HG02588 (cell line): ENCODE results near the gene PAXX.

Experiments
- ATAC-seq: cut with Tn5 transposase; IDR thresholded peaks from one replicate; pipeline ENCODE4 v1.9.1; 2021; ENCODE audit warnings: mild to moderate bottlenecking, moderate library complexity; ENCODE audit not compliant: unreplicated experiment

The PAXX gene

DNA sequence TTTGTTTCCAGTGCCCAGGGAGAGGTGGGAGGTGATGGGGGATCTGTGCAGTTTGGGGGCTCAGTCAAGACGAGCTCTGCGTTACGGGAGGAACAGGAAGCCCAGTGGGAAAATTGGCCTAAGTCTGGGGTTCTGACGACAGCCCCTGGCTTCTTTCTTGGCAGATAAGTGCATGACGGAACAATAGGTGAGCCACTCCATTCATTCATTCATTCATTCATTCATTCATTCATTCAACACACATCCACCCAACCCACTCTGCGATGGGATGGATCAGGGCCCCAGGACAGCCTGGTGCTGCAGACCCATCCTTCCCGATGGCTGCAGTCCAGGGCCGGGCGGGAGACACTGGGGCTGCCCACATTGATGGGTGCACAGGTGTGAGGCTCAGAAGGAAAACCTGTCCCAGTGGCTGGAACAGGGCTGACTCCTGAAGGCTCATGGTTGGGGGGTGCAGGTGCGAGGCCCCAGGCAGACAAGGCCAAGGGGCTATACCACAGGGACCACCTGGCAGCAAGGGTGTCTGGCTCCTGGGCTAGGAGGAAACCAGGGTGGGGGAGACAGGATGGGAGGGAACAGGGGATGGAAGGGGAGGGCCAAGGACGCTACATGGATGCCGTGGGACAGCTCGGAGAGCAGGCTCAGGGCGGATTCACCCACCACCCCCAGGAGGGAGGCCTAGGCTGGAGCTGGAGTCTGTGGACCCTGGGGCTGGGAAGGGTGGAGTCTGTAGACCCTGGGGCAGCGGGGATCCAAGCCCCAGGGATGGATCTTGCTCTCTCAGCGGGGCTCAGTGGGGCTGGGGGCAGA is 11.3 kb upstream of the PAXX start:
- no peak for ATAC-seq

DNA sequence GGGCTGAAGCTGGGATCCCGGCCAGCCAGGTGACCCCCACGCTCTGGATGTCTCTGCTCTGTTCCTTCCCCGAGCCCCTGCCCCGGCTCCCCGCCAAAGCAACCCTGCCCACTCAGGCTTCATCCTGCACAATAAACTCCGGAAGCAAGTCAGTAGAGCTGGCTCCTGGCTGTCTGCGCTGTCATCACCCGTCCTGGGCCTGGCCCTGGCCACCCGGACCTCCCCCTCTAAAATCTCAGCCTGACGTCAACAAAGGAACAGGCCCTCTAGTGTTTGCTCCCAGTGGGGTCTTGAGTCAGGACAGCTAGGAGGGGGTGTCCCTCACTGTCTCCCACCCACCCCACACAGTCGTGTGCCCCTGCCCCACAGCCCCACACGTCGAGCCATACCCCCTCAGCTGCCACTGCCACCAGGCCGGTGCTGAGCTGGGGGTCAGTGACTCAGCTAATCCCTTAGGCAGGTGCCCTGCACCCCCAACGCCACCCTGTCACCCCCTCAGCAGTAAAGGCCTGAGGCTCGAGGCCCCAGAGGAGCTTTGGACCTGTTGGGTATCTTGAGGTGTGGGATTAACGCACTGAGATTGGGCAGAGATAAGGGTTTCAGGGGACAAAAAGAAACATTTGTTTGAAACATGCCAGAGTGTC is 10.5 kb upstream of the PAXX start:
- ATAC-seq, result no peak

DNA sequence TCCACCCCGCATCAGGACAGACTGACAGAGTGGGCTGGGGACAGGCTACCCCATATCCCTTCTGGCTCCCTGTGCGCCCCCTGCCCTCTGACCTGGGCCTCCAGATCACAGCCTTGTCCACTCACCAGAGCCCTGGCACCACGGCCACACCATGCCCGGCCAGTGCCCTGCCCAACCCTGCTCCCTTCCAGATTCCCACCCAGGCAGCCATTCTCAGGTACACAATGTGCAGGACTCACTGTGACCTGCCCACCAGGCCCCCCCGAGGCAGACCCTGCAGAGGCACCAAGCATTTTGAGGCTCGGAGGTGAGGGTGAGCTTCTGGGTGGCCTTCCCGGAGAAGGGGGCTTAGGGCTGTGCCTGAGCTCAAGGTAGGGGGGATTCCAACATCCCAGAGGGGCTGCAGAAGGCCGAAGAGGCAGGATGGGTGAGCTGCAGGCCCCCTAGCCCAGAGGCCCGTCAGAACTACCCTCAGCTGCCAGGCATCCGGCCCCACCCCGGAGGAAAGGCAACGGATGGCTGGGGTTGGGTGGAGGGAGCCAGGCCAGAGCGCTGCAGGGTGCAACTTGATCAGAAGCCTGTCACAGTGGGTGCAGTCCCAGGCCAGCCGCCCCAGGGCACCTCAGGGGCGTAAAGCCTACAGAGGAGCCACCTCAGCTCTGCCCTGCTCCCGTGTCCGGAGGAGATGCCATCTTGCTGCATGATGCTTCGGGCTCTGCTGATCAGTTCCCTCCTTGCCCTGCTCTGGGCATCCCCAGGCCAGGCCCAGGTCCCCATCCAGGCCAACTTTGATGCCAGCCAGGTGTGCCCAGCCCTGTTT is 9.8 kb upstream of the PAXX start, which contains the start of gene LCNL1:
Gene LCNL1, plus strand, starts transcription at position 762 of the 820 bp plus-strand sequence. CDS start 594 bp downstream, outside the sequence.
- no peak for ATAC-seq

DNA sequence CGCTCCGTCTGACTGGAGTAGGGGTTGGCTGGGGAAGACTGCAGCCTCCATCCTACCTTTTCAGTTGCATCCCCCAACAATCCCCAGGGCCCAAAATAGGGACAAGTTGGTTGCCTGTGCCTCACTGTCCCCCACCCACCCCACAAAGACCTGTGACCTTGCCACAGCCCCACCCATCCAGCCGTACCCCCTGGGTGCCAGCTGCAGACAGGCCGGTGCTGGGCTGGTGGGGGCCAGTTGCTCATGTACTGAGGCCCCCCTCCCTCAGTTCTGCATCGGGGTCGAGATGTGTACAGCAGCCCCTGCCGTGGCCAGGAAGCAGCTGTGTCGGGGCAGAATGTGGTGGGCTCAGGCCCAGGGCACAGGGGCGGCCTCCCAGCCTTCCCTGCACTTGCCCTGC is 9.1 kb upstream of the PAXX start:
- no peak for ATAC-seq

DNA sequence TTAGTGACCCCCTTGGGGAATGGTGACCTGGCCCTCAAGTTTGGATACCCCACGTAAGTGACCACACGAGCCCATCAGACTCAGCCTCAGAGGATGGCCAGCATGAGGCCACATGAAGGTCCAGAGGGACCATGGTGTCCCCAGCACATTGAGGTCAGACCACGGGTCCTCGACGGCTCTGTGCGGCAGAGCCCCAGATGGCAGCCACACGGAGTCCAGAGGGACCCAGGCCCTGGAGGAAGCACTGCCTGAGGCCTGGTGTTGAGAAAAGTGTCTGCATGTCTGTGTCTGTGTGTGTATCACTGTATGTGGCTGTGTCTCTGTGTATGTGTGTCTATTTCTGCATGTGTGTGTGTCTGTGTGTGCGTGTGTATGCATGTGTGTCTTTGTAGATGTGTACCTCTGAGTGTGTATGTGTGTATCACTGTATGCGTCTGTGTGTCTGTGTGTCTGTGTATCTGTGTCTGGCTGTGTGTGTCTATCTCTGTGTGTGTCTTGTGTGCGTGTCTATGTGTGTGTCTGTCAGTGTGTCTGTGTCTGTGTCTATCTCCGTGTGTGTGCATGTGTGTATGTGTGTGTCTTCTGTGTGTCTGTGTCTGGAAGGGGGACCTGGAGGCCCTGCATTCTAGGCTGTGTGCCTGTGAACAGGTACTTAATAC is 8.4 kb upstream of the PAXX start:
- no peak for ATAC-seq

DNA sequence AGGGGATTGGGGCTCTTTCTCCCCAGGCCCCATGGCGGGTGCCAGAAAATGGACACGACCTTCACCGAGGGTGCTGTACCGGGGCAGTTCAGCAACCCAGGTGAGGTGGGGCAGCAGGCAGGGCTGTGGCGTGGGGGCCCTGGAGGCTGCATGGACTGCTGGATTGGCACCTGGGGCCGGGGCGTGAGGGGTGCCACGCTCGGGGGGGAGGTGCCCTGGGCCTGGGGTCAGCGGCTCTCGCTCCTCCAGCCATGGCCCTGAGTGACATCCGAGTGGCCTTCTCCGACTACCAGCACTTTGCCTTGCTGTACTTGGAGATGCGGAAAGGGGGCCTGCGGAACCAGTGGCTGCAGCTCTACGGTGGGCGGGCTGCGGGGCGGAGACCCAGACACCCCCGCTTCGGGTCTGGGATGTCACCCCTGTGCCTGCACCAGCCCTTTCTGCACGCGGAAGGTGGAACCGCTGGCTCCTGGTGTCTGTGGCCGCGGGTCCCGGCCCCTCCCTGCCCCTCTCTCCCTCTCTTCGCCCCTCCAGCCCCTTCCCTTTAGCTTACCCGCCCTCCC is 7.7 kb upstream of the PAXX start:
- no peak for ATAC-seq

DNA sequence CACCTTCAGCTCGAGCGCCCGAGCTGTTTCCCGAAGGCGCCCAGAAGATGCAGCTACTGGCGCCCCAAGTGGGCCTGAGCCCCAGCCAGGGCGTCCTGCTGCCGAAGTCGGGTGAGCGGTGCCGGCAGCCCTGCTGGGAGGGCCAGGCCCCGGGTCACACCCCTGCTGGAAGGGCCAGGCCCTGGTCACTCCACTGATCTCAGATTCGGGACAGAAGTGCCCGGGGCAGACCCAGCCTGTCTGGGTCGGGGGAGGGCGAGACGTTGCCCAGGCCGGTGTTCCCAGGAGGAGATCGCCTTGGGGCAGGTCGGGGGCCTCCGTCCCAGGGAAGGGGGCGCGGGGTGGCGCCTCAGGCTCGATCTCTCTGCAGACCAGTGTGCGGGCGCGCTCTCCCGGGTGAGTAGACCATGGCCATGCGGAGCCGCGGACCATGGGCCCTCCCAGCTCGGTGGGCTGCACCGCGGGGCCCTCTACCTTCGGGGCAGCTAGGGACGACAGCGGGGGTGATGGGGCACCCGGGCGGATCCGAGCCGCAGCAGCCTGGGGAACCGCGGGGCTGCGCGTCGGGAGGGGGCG is 7.1 kb upstream of the PAXX start:
- ATAC-seq, result no peak

DNA sequence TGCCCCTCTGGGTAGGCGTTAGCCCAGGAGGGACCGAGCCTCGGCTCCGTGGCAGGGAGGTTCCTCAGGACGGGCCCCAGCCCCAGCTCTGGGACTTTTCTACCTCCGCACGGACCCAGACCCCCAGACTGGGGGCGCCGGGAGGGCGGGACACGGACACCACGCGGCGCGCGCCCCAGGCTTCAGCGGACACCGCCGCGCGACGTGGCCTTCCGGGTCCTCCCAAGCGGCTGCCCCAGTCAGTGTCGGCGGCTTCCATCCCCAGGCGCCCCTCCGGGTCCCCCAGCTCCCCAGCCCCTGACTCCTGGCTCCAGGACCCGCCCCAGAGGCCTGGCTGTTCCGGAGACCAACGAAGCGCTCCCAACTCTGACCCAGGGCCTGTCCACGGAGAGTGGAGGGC is 6.4 kb upstream of the PAXX start:
- ATAC-seq, result no peak

DNA sequence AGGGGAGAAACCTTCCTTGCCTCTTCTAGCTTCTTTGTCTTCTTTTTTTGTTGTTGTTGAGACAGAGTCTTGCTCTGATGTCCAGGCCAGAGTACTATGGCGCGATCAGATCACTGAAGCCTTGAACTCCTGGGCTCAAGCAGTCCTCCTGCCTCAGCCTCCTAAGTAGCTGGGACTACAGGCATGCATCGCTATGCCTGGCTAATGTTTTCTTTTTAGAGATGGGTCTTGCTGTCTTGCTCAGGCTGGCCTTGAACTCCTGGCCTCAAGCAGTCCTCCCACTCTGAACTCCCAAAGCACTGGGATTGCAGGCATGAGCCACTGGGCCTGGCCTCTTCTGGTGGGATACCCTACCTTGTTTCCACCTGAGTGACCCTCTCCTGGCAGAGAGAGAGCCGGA is 3.4 kb upstream of the PAXX start:
- no peak for ATAC-seq

DNA sequence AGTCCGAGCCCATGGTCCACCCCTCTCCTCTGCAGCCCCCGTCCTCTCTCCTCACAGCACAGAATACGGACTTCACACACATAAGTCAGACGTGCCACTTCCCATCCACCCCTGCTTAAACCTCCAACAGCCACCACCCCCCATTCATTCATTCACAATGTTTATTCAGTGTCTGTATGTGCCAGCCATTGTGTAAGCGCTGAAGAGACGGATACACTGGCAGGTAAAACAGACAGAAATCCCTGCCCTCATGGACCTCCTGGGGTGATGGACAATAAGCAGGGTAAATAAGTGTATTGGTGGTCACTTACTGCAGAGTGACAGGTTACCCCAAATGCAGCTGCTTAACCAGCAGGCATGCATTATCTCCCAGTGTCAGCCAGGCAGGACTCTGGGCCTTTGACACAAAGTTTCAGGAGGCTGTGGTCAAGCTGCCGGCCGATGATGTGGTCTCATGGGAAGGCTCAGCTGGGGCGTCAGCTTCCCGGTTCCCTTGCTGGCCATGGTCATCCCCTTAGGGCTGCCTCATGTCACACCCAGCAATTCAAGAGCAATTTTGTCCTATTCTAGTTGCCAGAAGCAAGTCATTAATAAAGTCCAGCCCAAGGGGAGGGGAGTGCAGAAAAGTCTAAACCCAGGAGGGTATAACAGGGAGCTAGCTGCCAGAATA is 1.8 kb upstream of the PAXX start:
- ATAC-seq, result no peak

DNA sequence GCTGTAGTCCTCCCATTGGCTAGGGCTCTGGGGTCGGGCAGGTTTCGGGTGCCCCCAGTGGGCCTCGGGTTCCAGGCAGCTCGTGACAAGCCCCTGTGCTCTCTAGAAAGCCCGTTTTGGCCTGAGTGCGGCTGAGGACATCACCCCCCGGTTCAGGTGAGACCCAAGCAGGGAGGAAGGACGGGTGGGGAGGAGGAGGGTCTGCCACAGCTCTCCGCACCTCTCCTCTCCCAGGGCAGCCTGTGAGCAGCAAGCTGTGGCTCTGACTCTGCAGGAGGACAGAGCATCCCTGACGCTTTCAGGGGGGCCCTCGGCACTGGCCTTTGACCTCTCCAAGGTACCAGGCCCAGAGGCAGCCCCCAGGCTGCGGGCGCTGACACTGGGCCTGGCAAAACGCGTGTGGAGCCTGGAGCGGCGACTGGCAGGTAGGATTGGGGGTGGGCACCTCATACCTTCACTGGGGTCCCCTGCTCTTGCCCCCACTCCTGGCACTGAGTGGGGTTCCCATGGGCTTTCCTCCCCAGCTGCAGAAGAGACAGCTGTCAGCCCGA is 672 bp downstream of the PAXX start:
- no peak for ATAC-seq

DNA sequence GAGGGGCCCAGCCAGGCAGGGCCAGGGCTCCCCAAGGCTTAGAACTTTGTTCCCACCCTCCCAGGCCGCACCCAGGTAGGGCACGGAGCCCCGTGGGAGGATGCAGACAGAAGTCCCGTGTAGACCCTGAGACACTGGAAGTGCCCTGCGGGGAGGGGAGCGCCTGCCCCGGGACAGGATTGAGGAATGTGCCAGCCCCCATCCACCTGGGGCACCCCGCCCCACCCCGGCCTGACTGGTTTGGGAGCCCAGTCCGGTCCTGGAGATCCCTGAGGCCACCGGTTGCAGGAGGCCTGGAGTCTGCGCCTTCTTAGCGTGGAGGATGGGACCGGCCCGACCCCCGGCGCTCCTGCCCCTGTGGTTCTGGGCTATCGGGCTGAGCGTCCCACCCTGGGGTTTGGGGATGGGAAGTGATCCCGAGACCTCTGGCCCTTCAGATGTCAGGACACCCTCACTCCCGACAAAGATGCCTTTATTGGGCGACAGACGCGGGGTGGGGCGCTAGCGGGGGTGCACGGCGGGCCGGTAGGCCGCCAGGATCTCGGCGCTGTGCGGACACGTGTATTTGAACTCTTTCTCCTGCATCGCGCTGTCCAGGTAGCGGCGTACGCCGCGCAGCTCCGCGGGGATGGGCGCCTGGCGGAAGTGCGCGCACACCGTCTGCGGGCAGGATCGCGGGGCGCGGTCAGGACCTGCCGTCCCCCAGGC is 2.1 kb downstream of the PAXX start:
- no peak for ATAC-seq

DNA sequence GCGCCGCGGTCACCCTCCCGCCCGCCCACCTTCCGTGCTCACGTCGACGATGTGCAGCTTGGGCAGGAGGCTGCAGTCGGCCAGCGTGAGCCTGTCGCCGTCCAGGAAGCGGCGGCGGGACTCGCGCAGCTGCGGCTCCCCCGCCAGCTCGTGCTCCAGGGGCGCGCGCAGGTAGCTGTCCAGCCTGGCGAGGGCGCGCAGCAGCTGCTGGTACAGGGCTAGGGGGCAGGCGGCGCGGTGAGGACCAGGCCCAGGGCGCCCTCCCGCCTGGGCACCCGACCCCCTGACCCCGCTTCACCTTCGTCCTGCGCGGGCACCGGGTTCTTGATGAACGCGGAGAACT is 2.6 kb downstream of the PAXX start:
- ATAC-seq, result no peak

DNA sequence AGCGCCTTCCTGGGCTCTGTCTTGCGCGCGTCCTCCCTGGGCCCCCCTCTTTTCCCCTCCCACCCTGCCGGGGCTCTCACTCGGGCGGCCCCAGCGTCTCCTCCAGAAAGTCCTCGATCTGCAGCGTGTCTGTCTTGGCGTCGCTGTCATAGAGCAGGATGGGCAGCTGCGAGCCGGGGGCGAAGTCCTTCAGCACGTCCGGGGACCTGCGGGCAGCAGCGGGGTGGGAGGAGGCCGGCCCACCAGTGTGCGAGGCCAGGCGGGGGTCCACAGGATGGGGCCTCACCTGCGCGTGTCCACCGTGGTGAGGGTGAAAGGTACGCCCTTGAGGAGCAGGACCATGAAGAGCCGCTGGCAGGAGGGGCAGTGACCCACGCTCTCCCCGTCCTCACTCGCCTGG is 3.1 kb downstream of the PAXX start:
- ATAC-seq, result no peak

DNA sequence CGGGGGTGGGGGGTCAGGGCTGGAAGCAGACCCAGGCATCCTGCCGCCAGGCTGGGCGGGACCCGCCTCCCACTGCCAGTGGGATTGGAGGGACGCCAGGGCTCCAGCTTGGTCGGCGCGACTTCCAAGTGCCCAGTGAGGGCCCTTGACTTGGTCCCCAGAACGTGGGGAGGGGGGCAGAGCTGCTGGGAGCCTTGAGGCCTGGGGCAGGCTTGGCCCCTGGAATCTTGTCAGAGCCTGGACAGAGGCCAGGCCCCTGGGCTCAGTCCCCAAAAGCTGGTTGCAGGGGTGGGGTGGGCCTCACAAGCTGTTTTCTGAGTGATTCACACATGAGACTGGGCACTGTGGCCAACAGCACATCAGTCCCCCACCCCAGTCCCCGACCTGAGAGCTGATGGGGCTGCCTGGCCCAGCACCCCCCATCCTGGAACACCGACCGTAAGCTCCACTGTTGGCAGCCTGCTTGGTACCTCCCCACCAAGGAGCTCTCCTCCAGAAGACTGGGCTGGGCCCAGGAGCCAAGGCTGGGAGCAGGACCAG is 3.6 kb downstream of the PAXX start:
- ATAC-seq, result no peak

DNA sequence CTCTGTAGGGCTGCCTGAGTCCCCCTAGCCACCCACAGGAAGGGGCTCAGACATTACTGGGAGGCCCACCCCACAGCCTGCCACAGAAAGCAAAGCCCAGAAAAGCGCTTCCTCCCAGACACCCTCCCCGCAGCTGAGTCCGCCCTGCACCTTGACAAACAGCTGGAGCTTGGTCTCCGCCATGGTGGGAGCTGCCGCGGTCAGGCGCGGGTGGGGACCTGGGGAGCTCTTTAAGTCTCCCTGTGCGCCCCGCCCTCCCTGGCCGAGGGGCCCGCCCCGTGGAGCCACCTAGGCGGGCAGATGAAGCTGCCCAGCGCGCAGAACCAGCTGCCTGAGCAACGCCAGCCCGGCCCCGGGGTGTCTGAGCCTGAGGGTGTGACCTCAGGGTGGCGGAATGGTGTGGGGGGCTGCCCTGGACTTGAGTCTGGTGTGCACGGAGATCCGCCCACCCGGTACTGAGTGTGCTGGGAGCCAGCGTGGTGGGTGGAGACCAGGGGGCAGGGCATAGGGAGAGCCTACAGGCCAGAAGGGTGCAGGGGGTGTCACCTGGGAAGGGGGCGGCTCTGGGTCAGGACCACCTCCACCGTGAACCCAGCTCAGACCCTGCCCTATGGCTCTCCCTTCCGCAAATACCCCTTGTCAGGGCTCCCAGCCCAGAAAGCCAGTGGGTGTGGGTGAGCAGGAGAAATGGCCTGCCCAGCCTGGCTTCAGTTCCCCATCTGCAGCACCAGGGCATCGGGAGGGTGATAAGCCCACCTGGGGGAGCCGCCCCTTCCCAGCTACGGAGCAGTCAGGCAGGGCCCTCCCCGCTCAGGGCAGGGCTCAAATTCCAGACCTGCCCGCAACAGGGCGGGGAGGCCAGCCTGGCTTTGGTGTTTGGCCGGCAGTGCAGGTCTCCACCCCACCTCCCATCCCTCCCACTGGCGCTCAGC is 4.4 kb downstream of the PAXX start, which contains the start of gene CLIC3:
Gene CLIC3, minus strand, starts transcription at position 208 of the 932 bp plus-strand sequence. Its CDS starts 25 bp downstream, at position 183.
- no peak for ATAC-seq

DNA sequence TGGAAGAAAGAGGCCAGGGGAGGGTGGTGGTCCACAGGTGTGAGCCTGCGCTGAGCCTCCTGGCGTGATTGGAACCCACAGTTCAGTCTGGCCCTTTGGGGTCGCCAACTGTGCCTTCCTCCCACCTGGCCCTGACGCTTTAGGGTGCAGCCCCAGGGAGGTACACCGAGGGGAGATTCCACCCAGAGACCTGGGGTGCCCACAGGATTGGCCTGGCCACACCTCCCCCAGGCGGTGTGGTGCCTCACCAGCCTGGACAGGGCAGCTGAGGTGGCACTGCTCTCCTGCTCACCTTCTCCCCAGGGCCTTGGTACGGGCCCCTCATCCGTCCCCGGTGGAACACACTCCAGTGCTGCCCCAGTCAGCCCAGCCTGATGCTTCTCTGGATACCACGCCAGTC is 5.1 kb downstream of the PAXX start:
- ATAC-seq, result no peak

DNA sequence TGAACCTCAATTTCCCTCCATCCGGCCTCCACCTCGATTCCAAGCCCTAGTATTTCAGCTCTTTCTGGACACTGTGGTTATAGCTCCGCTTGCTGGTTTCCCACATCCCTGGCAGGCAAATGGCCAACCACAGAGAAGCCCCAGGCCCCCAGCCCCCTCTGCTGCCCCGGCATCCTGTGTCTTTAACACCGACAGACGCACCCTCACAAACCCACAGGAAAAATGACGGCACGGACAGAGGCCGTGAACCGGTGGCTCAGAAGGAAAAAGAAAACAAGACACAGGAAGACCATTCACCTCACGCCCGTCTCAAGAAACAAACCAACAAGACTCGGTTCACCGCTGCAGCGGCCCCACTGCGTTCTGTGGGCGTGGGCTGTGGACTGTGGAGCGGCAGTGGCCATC is 5.6 kb downstream of the PAXX start:
- ATAC-seq, result no peak
